Ecto neural progenitor cell (in vitro differentiated cells): ENCODE measurements around the gene FGFBP3.
A peak's percentile ranks its signal among the peaks of the same experiment; 100 is the strongest.

Experiments
- DNase-seq: peaks from one replicate; pipeline ENCODE4 v3.0.0-alpha.2; 2018; ENCODE audit warnings: low spot score

Gene FGFBP3

GRCh38 chr10:91909117-91909677 lies at the start of gene FGFBP3:
Gene FGFBP3 (minus strand): TSS chr10:91909486. CDS start chr10:91908969, 517 bp downstream.
- DNase-seq: peak; percentile 65

GRCh38 chr10:91957091-91957490 lies 47.8 kb upstream of the FGFBP3 start:
- no peak for DNase-seq

- no peak for DNase-seq
Measured at GRCh38 chr10:91955114-91955513, 45.8 kb upstream of the FGFBP3 start.

GRCh38 chr10:91953600-91954160 lies 44.4 kb upstream of the FGFBP3 start:
- DNase-seq: no peak

GRCh38 chr10:91944880-91945630 lies 35.8 kb upstream of the FGFBP3 start:
- no peak for DNase-seq

- no peak for DNase-seq
Measured at GRCh38 chr10:91941426-91941825, 32.1 kb upstream of the FGFBP3 start.

GRCh38 chr10:91939653-91940052 lies 30.4 kb upstream of the FGFBP3 start:
- no peak for DNase-seq

GRCh38 chr10:91935886-91936285 lies 26.6 kb upstream of the FGFBP3 start:
- no peak for DNase-seq

- no peak for DNase-seq
Measured at GRCh38 chr10:91932737-91933136, 23.5 kb upstream of the FGFBP3 start.

GRCh38 chr10:91931526-91932190 lies 22.4 kb upstream of the FGFBP3 start:
- no peak for DNase-seq

- DNase-seq: no peak
Measured at GRCh38 chr10:91930939-91931338, 21.7 kb upstream of the FGFBP3 start.

- DNase-seq: no peak
Measured at GRCh38 chr10:91925022-91925320, 15.7 kb upstream of the FGFBP3 start.

- no peak for DNase-seq
Measured at GRCh38 chr10:91924212-91925021, 15.1 kb upstream of the FGFBP3 start.

- DNase-seq: peak; percentile 93
Measured at GRCh38 chr10:91923371-91924211, 14.3 kb upstream of the FGFBP3 start, which contains the start of gene BTAF1. Gene BTAF1 (plus strand): TSS chr10:91923770. CDS start chr10:91924077, 307 bp downstream.

GRCh38 chr10:91919651-91920050 lies 10.4 kb upstream of the FGFBP3 start:
- no peak for DNase-seq

- DNase-seq: no peak
Measured at GRCh38 chr10:91910467-91910866, 1.2 kb upstream of the FGFBP3 start.

GRCh38 chr10:91908337-91909116 lies 759 bp downstream of the FGFBP3 start:
- DNase-seq: peak; percentile 86

GRCh38 chr10:91907914-91908336 lies 1.4 kb downstream of the FGFBP3 start:
- DNase-seq: peak; percentile 56

GRCh38 chr10:91907033-91907594 lies 2.2 kb downstream of the FGFBP3 start:
- no peak for DNase-seq
